HG02759 (cell line): ENCODE measurements around the gene LRRC1.

Experiments used
- ATAC-seq: cut with Tn5 transposase; IDR thresholded peaks from one replicate; pipeline ENCODE4 v1.9.1; 2021; ENCODE audit warnings: mild to moderate bottlenecking, moderate library complexity; ENCODE audit not compliant: unreplicated experiment

Gene LRRC1

GRCh38 chr6:53951383-53951782, 156.6 kb downstream of the LRRC1 start:
- ATAC-seq: no peak

GRCh38 chr6:53956068-53956711, 161.4 kb downstream of the LRRC1 start:
- peak; percentile 99 for ATAC-seq

- no peak for ATAC-seq
Measured at GRCh38 chr6:53956804-53957203, 162.0 kb downstream of the LRRC1 start.

- no peak for ATAC-seq
Measured at GRCh38 chr6:53959717-53960116, 164.9 kb downstream of the LRRC1 start.

- no peak for ATAC-seq
Measured at GRCh38 chr6:53960311-53960710, 165.5 kb downstream of the LRRC1 start.

- no peak for ATAC-seq
Measured at GRCh38 chr6:53961679-53962370, 167.0 kb downstream of the LRRC1 start.

- no peak for ATAC-seq
Measured at GRCh38 chr6:53962646-53963045, 167.8 kb downstream of the LRRC1 start.

GRCh38 chr6:53967415-53967814, 172.6 kb downstream of the LRRC1 start:
- no peak for ATAC-seq
